Activated CD4-positive, alpha-beta T cell treated with anti-CD3 and anti-CD28 coated beads, Interleukin-2, Interleukin-6, amounts not matched to agents 100 ng/mL and 50 ng/mL, durations not matched to agents 16 hours and 8 hours (primary cell): ENCODE data around the gene TATDN2.

ENCODE experiments used
- DNase-seq: peaks from one replicate; pipeline ENCODE4 v3.0.0-alpha.2; 2020

Gene TATDN2

GRCh38 chr3:10248184-10248983 lies at the start of gene TATDN2:
TSS of gene TATDN2 (plus strand) at chr3:10248459. CDS start at chr3:10249201, 742 bp downstream.
- peak; percentile 98 for DNase-seq

- DNase-seq: peak; percentile 90
Observed at GRCh38 chr3:10198761-10199649, 49.3 kb upstream of the TATDN2 start.

- no peak for DNase-seq
Observed at GRCh38 chr3:10204921-10205320, 43.3 kb upstream of the TATDN2 start.

GRCh38 chr3:10205451-10206165 lies 42.7 kb upstream of the TATDN2 start:
- DNase-seq: no peak

GRCh38 chr3:10206166-10206511 lies 42.1 kb upstream of the TATDN2 start:
- DNase-seq: no peak

GRCh38 chr3:10213156-10213792 lies 35.0 kb upstream of the TATDN2 start:
- DNase-seq: no peak

- DNase-seq: no peak
Observed at GRCh38 chr3:10215578-10216368, 32.5 kb upstream of the TATDN2 start.

- DNase-seq: no peak
Observed at GRCh38 chr3:10217359-10217758, 30.9 kb upstream of the TATDN2 start.

- DNase-seq: no peak
Observed at GRCh38 chr3:10219737-10220136, 28.5 kb upstream of the TATDN2 start.

GRCh38 chr3:10223676-10224639 lies 24.3 kb upstream of the TATDN2 start:
- peak; percentile 70 for DNase-seq

- DNase-seq: peak; percentile 83
Observed at GRCh38 chr3:10224794-10225665, 23.2 kb upstream of the TATDN2 start.

GRCh38 chr3:10226293-10226692 lies 22.0 kb upstream of the TATDN2 start:
- no peak for DNase-seq

- DNase-seq: peak; percentile 87
Observed at GRCh38 chr3:10228248-10228950, 19.9 kb upstream of the TATDN2 start.

- DNase-seq: no peak
Observed at GRCh38 chr3:10229576-10229975, 18.7 kb upstream of the TATDN2 start.

- peak; percentile 63 for DNase-seq
Observed at GRCh38 chr3:10232137-10232536, 16.1 kb upstream of the TATDN2 start.

GRCh38 chr3:10233988-10234387 lies 14.3 kb upstream of the TATDN2 start:
- DNase-seq: no peak

- no peak for DNase-seq
Observed at GRCh38 chr3:10234526-10235230, 13.6 kb upstream of the TATDN2 start.

GRCh38 chr3:10235551-10235950 lies 12.7 kb upstream of the TATDN2 start:
- no peak for DNase-seq
